Gastrocnemius medialis (tissue), 4 donors: ENCODE measurements around the gene ARHGAP9.

ENCODE experiments used
- POLR2A ChIP-seq, 2 donors: fragments of 450-650 bp; IDR thresholded peaks; one replicate each; pipeline ENCODE4 v1.6.1; 2017; ENCODE audit warnings: antibody characterized with exemption in 2 of 2, mild to moderate bottlenecking in 2 of 2, moderate library complexity in 2 of 2
- TF ChIP-seq, protein P1 (sequence below), 5 experiments: fragments of 450-650 bp in 3 of 5; fragments of 200-600 bp in 2 of 5; sonication (generic) in 2 of 5; IDR thresholded peaks in 4 of 5; conservative IDR thresholded peaks in 1 of 5; 1 replicate in 4 of 5; 2 replicates in 1 of 5; pipeline ENCODE4 v1.5.1; 2016 to 2019; ENCODE audit warnings: antibody characterized with exemption in 5 of 5, mild to moderate bottlenecking in 3 of 5, moderate library complexity in 3 of 5

DNA sequence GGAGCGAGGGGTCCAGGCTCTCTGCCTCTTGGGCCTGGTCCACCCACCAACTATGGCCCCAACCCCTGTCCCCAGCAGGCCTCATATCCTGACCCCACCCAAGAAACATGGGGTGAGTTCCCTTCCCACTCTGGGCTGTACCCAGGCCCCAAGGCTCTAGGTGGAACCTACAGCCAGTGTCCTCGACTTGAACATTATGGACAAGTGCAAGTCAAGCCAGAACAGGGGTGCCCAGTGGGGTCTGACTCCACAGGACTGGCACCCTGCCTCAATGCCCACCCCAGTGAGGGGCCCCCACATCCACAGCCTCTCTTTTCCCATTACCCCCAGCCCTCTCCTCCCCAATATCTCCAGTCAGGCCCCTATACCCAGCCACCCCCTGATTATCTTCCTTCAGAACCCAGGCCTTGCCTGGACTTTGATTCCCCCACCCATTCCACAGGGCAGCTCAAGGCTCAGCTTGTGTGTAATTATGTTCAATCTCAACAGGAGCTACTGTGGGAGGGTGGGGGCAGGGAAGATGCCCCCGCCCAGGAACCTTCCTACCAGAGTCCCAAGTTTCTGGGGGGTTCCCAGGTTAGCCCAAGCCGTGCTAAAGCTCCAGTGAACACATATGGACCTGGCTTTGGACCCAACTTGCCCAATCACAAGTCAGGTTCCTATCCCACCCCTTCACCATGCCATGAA lies 8.6 kb downstream of the ARHGAP9 start:
- TF ChIP-seq, protein P1, sequence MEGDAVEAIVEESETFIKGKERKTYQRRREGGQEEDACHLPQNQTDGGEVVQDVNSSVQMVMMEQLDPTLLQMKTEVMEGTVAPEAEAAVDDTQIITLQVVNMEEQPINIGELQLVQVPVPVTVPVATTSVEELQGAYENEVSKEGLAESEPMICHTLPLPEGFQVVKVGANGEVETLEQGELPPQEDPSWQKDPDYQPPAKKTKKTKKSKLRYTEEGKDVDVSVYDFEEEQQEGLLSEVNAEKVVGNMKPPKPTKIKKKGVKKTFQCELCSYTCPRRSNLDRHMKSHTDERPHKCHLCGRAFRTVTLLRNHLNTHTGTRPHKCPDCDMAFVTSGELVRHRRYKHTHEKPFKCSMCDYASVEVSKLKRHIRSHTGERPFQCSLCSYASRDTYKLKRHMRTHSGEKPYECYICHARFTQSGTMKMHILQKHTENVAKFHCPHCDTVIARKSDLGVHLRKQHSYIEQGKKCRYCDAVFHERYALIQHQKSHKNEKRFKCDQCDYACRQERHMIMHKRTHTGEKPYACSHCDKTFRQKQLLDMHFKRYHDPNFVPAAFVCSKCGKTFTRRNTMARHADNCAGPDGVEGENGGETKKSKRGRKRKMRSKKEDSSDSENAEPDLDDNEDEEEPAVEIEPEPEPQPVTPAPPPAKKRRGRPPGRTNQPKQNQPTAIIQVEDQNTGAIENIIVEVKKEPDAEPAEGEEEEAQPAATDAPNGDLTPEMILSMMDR (IDR thresholded peaks at IDR 0.05 in 4 of 5, conservative IDR thresholded peaks at IDR 0.05 in 1 of 5) = no peak
- no peak for TF ChIP-seq POLR2A (IDR thresholded peaks at IDR 0.05)
